Activated CD8-positive, alpha-beta memory T cell treated with anti-CD3 and anti-CD28 coated beads for 24 hours (primary cell): ENCODE results near the gene SMAD2.
"Not testable (repeated sequence)": the region's sequence is repeated elsewhere in the genome, so short reads cannot be mapped to it uniquely, and the experiment has no call there.

ENCODE experiments used
- DNase-seq: peaks from one replicate; pipeline ENCODE4 v3.0.0-alpha.2; 2020

Gene SMAD2

DNA sequence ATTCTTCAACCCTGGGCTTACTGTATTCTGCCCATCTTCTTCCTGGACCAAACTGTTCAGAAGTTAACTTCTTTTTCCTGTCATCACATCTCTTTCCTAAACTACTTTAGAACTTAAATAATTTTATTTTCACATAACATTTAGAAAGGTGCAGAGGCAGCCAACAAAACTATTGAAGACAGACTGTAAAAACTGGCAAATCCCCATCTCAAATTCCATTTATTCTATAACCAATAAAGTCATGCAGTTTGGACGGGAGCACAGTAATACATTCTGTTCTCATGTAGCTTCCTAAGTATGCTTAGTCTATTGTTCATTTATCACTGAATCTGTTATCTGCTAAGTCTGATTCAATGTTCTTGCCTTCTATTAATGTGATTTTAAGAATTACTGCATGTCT, 99.1 kb downstream of the SMAD2 start:
- DNase-seq = no peak

DNA sequence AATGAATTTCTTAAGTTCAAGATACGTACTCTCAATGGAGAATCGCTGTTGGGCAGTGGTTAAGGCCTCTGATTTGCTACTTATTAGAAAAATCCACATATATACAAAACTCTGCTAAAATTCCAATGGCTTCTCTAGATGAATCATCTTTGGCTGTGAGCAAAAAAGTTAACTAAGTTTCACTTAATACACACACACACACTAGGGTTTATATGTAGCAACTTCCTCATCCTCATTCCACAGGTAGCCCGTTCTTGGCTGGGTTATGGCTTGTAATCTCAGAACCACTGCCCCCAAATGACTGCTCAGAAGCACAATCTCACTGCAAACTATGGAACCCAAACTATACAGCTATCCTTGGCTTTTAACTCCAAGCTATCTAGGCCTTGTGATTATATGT, 99.7 kb downstream of the SMAD2 start:
- DNase-seq = no peak

DNA sequence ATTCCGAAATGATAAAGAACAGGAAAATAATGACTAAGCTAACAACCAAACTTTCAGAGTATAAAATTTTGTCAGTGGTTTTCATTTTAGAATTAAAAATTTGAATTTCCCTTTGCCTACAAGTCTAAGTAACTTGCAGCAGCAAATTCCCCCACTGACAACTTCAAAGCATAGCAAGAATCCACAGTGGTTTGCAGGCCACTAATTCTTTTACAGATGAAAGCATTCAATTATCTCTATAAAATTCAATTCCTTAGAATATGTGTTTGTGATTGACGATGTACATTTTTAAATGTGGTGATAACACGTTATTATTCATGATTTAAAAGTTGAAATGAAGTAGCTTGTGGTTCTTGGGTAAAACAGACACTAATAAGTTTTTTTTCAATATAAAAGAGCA, 100.6 kb downstream of the SMAD2 start:
- no peak for DNase-seq

DNA sequence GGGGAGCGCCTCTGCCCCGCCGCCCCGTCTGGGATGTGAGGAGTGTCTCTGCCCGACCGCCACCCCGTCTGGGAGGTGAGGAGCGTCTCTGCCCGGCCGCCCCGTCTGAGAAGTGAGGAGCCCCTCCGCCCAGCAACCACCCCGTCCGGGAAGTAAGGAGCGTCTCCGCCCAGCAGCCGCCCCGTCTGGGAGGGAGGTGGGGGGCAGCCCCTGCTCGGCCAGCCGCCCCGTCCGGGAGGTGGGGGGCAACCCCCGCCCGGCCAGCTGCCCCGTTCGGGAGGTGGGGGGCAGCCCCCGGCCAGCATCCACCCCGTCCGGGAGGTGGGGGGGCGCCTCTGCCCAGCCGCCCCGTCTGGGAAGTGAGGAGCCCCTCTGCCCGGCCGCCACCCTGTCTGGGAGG, 102.4 kb downstream of the SMAD2 start:
- DNase-seq = not testable (repeated sequence)

DNA sequence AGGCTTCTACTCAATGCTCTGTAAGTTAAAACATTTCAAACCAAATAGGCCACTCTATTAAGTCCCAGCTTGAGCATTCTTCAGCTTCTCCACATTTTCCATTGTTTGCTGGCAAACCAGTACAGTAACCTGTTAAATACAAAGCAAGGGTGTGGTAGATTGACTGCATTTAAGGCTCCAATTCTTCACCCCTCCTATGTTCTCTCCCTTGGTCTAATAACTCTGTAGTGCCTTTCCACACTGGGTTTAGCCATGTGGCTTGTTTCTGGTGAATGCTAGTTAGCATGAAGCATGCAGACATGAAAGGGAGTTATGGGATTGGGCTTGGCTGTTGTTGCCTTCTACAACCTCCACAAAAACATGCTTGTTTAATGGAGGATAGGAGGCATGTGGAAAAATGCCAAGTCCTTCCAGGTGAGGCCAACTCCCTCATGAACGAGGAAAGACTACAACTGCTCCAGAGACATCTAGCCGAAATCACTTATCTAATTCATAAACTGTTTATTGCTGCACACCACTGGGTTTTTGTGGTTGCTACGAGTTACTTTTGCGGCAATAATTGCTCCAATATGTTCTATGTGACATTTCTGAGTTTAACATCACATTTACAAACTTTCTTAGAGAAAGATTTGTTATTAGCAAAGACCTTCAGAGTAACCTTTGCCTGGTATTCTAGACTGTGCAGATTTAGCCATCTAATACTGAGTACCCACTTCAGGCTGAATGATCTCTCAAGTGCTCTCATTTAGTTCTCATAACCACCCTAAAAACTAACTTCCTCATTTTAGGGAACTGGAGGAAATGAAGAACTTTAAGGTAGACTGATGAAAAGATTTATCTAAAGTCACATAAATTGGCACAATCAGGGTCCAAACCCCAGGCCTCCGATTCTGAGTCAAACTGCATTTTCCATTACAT, 104.0 kb downstream of the SMAD2 start:
- no peak for DNase-seq

DNA sequence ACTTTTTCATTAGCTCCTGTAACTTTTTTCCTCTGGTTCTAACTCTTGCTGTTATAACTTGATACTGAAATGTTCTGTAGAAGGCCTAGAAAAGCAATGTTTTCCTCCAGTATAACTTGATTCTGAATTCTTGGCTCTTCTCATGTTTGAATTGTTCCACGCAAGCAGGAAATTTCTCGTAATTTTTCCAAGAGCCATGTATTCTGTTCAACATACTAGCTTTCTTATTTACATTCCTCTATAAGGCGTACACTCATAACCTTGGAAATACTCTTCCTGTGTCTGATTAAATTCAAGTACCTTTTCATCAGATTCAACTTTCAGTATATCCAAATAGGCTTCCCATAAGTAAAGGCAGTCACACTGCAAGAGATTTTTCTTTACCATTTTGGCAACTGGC, 109.1 kb downstream of the SMAD2 start:
- no peak for DNase-seq

DNA sequence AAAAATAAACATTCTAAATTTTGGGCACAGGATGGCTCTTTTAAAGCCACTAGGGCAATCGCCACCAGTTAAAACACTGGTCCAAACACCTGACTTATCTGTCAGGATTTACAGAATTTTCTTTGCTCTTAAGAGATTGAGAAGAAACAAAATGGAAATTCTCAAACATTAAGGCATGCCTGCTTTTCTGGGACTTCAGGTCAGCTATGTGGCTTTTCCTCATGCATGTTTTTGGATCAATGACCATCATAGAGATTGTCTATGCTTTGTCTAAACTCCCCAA, 112.7 kb downstream of the SMAD2 start:
- DNase-seq = no peak

DNA sequence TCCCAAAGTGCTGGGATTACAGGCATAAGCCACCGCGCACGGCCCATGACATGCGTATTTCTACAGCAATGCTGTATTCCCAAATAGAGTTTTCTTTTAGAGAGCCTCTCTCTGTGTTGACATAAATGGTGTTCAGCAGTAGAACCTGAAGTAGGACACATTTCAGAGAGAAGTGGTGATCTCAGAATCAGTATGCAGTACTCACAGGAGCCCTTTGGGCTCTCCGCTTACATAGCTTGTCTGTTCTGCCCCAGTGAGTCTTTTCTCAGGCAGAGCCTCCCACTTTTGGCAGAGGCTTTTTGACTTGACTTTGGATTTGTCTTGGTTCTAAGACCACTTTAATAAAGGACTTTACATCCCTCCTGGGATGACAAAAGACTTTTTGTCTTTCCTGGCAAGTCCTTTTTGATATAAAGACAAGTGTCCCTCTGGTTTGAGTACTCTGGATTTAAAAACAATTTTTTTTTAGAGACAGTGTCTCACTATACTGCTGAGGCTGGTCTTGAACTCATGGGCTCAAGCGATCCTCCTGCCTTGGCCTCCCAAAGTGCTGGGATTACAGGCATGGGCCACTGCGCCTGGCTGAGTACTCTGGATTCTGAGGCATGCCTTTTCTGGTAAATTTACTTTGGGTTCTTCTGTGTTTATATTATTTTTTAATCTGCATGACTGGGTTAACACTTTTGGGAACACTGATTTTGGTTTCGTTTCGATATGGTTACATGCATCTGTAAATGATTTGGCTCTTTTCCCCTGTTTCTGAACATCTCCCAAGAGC, 113.3 kb downstream of the SMAD2 start:
- DNase-seq = no peak

DNA sequence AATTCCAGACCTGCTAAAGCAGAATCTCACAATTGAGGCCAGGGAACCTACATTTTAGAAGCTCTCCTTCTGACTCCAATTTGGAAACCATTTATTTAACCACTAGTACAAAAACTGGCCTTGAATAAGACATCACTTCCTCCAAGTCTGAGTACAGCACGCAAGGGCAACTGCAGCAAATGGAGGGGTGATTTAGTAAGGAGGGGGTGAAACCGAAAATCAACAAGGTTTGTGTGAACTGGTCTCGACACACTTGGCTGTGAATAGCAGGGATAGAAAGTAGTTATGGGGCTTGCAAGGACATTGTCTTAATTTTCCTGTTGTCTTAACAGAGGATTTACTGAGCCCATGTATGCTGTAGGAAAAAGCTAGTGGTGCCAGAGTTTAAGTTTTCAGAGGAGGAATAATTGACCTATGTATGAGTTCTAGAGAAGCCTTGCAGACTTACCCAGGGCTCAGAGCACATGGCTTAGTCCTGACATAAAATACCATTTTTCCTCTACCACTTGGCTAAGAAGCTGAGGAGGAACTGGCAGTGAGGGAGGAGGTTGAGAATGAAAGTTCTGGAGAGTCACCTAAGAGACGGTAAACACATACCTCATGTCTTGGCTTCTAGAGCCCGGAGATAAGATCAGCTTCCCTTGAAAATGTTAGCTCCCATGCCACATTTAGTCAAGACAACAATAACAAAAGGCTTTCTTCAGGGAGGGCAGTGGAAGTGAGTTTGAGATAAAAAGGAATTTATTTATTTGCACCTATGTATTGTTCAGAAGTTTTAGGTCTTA, 114.8 kb downstream of the SMAD2 start:
- no peak for DNase-seq

DNA sequence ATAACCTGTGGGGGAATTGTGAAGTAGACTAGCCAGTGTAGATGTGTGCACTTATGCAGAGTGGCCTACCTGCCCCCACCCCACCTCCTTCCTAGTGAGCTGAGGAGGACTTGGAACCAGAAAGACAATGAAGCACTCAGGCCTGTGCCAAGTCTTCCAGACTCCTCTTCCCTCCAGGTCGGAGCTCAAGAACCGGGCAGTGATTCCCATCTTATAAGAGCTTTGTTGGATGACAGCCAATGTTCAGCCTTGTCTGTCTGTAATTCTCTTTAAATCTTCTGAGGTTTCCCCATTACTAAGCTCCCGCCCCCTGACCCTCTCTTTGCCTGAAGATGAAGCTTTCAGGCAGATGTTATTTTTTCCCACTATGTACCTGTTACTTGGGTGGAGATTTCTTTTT, 121.0 kb downstream of the SMAD2 start:
- no peak for DNase-seq

DNA sequence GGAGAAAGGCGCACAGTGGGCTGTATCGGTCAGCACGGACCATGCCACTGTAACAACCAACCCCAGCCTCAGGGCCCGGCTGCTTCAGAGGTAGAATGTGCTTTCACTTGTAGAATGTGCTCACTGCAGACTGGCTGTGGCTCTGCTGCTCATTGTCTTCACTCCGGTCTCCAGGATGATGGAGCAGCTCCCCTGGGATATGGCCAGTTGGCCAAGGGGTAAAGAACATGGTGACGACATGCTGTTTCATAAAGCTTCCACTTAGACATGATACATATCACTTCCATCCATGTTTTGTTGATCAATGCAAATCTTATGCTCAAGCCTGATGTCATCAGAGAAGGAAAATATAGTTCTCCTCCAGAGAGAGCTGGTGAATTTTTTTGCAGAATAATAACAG, 127.7 kb downstream of the SMAD2 start:
- no peak for DNase-seq

DNA sequence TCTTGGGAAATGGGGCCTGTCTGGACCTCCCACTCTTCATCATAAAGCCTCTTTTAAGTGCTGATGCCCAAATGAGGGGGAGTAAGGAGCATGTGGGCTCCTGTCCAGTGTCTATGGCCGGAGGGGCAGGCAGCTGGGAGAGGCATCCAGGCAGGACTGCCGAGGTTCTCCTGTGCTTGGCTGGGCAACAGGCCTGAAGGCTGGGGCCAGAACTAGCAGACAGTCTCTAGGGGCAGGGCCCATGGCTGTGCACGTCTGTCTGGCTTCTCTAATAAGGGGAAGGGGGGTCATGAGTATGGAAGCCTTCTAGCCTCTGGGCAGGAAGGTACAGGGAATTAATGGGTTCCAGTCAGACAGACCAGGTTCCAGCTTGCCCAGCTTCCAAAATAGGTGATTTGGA, 128.6 kb downstream of the SMAD2 start:
- no peak for DNase-seq

DNA sequence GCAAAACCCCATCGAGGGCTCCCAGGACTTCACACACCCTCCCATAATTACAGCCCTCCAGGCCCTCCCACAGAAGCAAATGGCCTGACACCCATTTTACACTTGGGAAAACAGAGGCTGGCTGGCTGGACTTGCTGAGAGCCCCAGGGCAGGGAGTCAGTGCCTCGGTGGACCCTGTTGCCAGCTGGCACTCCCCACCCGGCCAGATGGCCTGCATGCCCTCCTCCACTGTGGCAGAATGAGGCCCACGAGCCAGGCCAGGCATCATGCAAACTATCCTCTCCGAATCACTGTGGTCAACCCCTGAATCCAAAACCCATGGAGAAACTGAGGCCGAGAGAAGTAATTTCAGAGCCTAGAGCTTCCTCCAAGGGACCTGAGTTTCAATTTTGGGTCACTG, 129.7 kb downstream of the SMAD2 start:
- no peak for DNase-seq

DNA sequence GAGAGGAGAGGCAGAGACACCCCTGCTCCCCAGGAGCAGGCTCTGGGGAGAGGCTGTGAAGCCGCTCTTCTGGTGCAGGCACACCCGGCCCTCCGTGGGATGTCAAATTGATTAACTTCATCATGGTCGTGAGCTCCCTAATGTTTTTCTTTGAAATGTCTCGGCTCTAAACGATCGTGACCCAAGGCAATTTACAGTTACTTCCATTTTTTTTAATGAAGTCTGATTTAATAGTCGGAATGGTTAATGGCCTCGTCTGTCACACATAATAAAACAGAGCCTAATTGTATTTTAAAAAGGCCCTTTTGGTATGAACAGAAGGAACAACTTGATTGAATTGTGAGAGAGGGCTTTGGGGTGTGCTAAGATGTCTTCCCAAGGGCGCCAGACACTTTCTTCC, 130.2 kb downstream of the SMAD2 start:
- DNase-seq = no peak

DNA sequence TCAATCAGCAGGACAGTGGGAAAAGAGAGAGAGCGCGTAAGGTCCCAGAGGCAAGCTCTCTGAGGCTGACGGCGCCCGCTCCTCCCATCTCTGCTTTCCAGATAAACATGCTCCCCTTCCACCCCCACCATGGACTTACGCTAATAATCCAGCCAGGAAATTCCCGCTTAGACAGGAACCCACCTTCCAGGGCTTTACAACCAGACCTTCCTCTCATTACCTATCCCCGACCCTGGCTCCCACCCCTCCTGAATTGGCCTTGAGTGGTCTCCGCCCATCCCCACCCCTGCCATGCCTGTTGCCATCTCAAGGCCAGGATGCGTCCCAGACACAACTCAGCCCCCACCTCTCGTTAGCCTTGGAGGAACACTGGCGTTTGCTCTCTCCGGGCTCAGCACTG, 131.1 kb downstream of the SMAD2 start:
- no peak for DNase-seq

DNA sequence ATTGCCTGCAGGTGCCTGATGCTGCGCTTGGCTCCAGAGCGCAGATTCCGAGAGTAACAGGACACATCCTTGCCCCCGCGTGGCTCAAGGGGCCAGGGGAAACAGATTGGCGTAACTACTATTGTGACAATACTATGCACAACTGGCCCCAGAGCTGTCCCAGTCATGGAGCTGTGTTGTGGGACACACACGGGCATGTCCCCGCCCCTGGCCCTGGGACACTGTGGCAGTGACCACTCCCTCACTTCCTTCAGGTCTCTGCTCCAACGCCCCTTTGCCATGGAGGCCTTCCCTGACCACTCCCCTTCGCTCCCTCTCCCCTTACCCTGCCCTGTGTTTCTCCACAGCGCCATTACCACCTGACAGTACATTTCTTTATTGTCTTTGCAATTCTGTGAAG, 132.1 kb downstream of the SMAD2 start:
- no peak for DNase-seq

DNA sequence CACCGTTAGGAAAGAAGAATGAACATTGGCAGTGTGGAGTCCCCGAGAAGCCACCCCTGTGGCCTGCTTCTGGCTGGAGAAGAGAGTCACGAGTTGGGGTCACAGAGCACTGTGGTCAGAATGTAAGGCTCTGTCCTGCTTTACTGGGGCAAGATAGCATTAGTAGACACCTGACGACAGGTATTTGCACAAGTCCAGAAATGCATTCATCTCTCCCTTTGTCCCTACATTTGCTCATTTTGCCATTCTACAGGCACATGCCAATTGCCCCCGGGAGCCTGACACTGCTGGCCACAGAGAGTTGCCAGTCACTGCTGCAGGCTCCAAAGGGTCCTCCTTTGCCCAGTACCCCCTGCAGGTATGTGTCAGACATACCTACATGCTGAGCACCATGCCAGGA, 133.3 kb downstream of the SMAD2 start:
- no peak for DNase-seq

DNA sequence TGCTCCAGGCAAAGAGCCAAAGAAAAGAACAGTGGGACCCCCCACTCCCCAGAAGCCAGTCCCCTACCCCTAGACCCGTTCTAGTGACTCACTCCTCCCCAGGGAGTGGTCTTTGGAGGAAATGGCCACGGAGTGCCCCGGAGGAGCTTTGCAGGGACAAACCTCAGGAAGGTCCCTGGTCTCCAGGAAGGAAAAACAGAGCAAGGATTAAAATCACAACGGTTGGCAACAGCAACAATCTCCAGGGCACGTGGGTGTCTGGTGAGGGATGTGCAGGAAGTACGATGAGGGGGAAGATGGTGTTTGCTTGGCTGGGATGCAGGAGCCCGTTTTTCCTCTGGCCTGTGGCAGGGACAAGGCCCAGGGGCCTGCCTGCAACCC, 135.0 kb downstream of the SMAD2 start:
- no peak for DNase-seq

DNA sequence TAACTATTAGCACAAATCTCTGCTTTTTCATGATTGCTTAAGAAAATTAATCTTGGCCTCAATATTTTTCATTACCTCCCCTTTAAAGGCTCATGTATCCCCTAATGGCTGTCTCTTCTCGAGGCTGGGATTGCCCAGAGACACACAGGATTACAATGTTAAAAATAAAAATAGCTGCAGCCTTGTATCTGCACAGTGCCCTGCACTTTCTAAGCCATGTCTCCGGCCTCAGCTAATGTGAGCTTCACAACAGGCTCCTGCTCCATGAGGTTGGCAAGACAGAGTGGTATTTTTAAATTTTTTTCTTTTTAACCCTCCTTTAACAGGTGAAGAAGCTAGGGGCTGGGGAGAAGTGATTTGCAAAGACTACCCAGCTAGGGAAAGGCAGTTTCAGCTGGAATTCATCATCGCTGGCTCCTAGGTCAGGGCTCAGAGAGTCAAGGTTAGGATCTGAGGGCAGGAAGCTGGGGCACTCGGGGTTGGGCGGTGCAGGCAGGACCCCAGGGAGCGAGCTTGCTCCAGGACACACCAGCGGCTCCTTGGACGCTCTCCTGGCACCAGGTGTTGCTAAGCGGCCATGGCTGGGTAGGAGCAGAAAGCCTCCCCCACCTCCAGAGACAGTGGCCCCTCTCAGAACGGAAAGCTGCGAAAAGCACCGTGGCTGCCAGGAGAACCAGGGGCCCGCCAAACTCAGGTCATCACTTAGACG, 135.6 kb downstream of the SMAD2 start:
- DNase-seq = no peak

DNA sequence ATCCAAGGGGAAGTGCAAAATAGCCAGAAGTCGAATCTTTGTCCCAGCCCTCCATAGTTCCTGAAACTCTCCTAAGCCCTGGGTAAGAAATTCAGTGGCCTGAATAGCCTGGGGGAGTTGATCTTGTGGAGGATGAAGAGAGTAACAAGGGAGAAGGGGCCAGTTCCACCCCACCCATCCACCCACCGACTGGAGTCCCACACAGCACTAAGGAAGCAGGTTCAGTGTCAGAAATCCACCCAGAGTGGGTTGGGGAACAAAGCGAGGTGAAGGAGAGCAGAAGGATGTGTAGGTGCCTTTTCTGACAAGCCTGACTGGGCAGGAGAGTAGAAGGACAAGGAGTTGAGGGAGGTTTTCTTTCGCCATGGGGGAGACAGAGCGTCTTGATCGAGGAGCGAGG, 136.8 kb downstream of the SMAD2 start:
- no peak for DNase-seq

DNA sequence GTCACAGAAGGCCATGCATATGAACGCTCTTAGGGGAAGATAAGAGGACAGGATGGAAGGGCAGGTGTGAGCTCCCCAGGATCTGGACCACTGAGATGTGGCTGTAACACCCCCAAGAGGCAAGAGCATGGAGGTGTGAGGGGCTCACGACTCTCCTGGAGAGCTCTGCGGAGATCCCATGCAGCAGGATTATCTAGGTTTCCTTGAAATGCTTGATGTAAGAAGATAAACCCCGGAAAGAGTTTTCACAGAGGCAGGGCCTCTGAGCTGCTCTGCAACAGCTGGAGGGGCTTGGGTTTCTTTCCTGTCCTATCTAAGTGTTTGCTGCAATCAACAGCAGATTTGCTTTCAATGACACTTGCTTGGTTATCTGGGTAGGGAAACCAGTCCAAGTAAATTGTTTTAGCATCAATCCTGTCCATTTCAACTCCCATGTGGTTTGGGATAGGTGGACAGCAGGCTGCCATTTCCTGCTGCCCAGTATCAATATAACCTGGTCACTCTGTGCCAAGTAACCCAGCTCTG, 138.9 kb downstream of the SMAD2 start:
- no peak for DNase-seq

DNA sequence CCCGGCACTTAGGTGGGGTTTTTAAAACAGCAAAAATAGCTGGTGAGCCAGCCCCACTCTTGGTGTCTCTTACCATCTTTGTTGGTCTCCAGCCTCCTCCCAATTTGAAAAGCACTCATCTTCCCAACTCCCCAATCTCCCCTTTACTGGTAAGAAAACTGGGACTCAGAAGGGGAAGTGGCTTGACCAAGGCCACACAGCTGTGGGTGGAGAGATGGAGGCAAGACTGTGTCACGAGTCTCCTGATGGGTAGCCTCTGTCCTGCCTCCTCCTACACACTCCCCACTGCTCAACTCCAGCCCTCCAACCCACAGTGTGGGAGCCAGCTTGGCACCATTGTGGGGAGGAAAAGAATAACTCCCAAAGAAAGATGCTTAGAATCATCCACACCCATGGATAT, 140.4 kb downstream of the SMAD2 start:
- no peak for DNase-seq

DNA sequence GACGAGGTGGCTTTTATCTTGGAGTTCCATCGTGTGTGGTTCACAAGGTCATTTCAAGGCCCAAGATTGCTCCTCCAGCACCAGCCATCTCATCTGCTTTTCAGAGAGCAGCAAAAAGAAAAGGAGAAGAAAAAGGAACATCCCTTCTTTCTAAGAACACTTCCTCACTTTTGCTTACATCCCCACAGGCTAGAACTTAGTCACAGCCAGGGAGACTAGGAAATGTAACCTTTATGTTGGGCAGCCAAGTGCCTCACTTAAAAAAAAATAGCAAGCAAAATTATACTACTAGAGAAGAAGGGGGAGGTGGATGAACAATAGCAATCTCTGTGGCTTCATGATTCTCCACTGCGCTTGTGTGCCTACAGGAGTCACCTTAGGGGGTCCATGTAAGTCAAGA, 141.8 kb downstream of the SMAD2 start:
- no peak for DNase-seq
